ENCODE measurements around the gene SGSH. TPM values are rescaled to one million over a fixed set of nuclear protein-coding genes. Genes with fewer than 3 reads are reported as not detected.

SGSH gene
- total RNA-seq, 6 experiments from 2014 or later: 41.2 to 52.6 (median 47.5) TPM

- no peaks in the 10 kb centered on the region for H3K4me1 Mint-ChIP-seq (ENCODE audit: low read depth)
- H3K9me3 Mint-ChIP-seq: peaks cover 20% of the 10 kb centered on the region
- DNase-seq: no peak
- peaks cover 55% of the 10 kb centered on the region for H3K36me3 Mint-ChIP-seq (ENCODE audit: low read depth)
- no peak overlapping the region for H3K4me3 Mint-ChIP-seq
- H3K27ac Mint-ChIP-seq: no peak overlapping the region
- no peaks in the 10 kb centered on the region; the same call in 1 of the 2 replicates for H3K27me3 Mint-ChIP-seq (ENCODE audit: insufficient read depth)
- TF ChIP-seq, protein P1, sequence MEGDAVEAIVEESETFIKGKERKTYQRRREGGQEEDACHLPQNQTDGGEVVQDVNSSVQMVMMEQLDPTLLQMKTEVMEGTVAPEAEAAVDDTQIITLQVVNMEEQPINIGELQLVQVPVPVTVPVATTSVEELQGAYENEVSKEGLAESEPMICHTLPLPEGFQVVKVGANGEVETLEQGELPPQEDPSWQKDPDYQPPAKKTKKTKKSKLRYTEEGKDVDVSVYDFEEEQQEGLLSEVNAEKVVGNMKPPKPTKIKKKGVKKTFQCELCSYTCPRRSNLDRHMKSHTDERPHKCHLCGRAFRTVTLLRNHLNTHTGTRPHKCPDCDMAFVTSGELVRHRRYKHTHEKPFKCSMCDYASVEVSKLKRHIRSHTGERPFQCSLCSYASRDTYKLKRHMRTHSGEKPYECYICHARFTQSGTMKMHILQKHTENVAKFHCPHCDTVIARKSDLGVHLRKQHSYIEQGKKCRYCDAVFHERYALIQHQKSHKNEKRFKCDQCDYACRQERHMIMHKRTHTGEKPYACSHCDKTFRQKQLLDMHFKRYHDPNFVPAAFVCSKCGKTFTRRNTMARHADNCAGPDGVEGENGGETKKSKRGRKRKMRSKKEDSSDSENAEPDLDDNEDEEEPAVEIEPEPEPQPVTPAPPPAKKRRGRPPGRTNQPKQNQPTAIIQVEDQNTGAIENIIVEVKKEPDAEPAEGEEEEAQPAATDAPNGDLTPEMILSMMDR (IDR thresholded peaks at IDR 0.05): no peak
Observed at GRCh38 chr17:80237386-80237785, 17.3 kb upstream of the SGSH start.

DNA sequence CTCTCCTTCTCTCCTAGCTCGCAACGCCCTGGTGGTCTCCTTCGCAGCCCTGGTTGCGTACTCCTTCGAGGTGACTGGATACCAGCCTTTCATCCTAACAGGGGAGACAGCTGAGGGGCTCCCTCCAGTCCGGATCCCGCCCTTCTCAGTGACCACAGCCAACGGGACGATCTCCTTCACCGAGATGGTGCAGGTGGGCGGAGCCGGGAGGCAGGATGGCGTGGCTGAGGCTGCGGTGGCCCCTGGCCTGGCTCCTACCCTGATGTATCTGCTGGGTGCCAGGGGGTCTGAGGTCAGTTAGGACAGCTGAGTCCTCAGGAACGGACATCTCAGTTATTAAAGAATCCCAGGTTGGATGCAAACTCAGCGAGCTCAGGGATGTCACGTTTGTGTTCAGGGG lies 16.8 kb upstream of the SGSH start:
- TF ChIP-seq, protein P1 (IDR thresholded peaks at IDR 0.05): no peak
- Mint-ChIP-seq H3K36me3 (ENCODE audit: low read depth) (peaks cover 55% of the 10 kb centered on the region), H3K4me1 (ENCODE audit: low read depth) (no peaks in the 10 kb centered on the region), H3K27ac (no peak overlapping the region), H3K27me3 (ENCODE audit: insufficient read depth) (no peaks in the 10 kb centered on the region; the same call in 1 of the 2 replicates), H3K9me3 (peaks cover 23% of the 10 kb centered on the region), H3K4me3 (no peak overlapping the region)
- no peak for DNase-seq

DNA sequence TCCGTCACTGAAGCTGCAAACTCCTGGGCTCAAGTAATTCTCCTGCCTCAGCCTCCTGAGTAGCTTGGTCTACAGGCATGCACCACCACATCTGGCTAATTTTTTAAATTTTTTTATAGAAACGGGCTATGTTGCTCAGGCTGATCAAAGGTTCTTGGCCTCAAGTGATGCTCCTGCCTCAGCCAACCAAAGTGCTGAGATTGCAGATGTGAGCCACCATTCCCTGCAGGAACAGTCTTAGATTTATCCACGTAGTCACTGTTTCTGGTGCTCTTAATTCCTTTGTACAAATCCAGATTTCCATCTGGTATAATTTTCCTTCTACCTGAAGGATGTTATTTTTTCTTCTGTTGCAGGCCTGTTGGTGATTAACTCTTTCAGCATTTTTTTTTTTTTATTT lies 13.1 kb upstream of the SGSH start:
- TF ChIP-seq, protein P1 (IDR thresholded peaks at IDR 0.05): no peak
- no peaks in the 10 kb centered on the region; the same call in 1 of the 2 replicates for H3K27me3 Mint-ChIP-seq (ENCODE audit: insufficient read depth)
- no peak overlapping the region for H3K27ac Mint-ChIP-seq
- no peak for DNase-seq
- no peaks in the 10 kb centered on the region for H3K4me1 Mint-ChIP-seq (ENCODE audit: low read depth)
- H3K36me3 Mint-ChIP-seq (ENCODE audit: low read depth): peaks cover 62% of the 10 kb centered on the region
- peaks cover 29% of the 10 kb centered on the region for H3K9me3 Mint-ChIP-seq
- no peak overlapping the region for H3K4me3 Mint-ChIP-seq

GRCh38 chr17:80232438-80232837 lies 12.3 kb upstream of the SGSH start:
- H3K27me3 Mint-ChIP-seq (ENCODE audit: insufficient read depth): no peaks in the 10 kb centered on the region; the same call in 1 of the 2 replicates
- no peak overlapping the region for H3K4me3 Mint-ChIP-seq
- H3K9me3 Mint-ChIP-seq: peaks cover 29% of the 10 kb centered on the region
- no peaks in the 10 kb centered on the region for H3K4me1 Mint-ChIP-seq (ENCODE audit: low read depth)
- no peak for DNase-seq
- peaks cover 56% of the 10 kb centered on the region for H3K36me3 Mint-ChIP-seq (ENCODE audit: low read depth)
- no peak overlapping the region for H3K27ac Mint-ChIP-seq
- TF ChIP-seq, protein P1 (IDR thresholded peaks at IDR 0.05): no peak

- TF ChIP-seq, protein P1 (IDR thresholded peaks at IDR 0.05): no peak
- Mint-ChIP-seq H3K27me3 (ENCODE audit: insufficient read depth) (no peaks in the 10 kb centered on the region; the same call in 1 of the 2 replicates), H3K27ac (no peak overlapping the region), H3K9me3 (peaks cover 22% of the 10 kb centered on the region), H3K36me3 (ENCODE audit: low read depth) (peaks cover 38% of the 10 kb centered on the region), H3K4me1 (ENCODE audit: low read depth) (no peaks in the 10 kb centered on the region), H3K4me3 (no peak overlapping the region)
- no peak for DNase-seq
Observed at GRCh38 chr17:80229011-80229410, 8.9 kb upstream of the SGSH start.

DNA sequence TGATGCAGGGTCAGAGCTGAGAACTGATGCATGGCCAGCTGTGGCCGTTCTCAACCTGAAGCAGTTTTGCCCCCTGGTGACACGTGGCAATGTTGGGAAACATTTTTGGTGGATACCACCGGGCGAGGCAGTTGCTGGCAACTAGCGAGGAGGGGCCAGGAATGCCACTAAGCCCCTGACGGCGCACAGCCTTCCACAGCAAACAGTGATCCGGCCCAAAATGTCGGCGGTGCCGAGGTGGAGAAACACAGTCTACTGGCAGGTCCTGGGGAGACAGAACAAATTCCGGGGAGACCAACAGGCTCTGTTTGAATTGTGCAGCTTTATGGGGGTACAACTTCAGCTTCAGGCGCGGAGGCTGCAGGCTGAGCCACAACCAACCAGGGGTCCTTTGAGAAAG lies 8.3 kb upstream of the SGSH start:
- Mint-ChIP-seq H3K27me3 (ENCODE audit: insufficient read depth) (no peaks in the 10 kb centered on the region; the same call in 1 of the 2 replicates), H3K36me3 (ENCODE audit: low read depth) (peaks cover 33% of the 10 kb centered on the region)
- TF ChIP-seq, protein P1 (IDR thresholded peaks at IDR 0.05): no peak

More for the DNA sequence above, 8.3 kb upstream of the SGSH start:
- Mint-ChIP-seq H3K4me1 (ENCODE audit: low read depth) (no peaks in the 10 kb centered on the region), H3K4me3 (no peak overlapping the region), H3K27ac (no peak overlapping the region), H3K9me3 (peaks cover 18% of the 10 kb centered on the region)
- no peak for DNase-seq
